Glutamatergic neuron (in vitro differentiated cells): ENCODE measurements around the gene GRM4. TPM values are rescaled to one million over a fixed set of nuclear protein-coding genes. Genes with fewer than 3 reads are reported as not detected.

Experiments used
- DNase-seq: peaks from one replicate; pipeline ENCODE4 v3.0.0; 2022
- H3K27ac Mint-ChIP-seq: one replicate; pipeline ENCODE4 v1.8.0; 2020; ENCODE audit warnings: mild to moderate bottlenecking, mixed read lengths, inconsistent platforms; ENCODE audit not compliant: unreplicated experiment
- H3K27me3 Mint-ChIP-seq: one replicate; pipeline ENCODE4 v1.8.0; 2020; ENCODE audit warnings: mild to moderate bottlenecking, moderate library complexity, mixed read lengths, inconsistent platforms; ENCODE audit not compliant: unreplicated experiment
- H3K36me3 Mint-ChIP-seq: one replicate; pipeline ENCODE4 v1.8.0; 2020; ENCODE audit warnings: mild to moderate bottlenecking, mixed read lengths, inconsistent platforms; ENCODE audit not compliant: unreplicated experiment
- H3K4me1 Mint-ChIP-seq: one replicate; pipeline ENCODE4 v1.8.0; 2020; ENCODE audit warnings: mild to moderate bottlenecking, low read depth, mixed read lengths, inconsistent platforms; ENCODE audit not compliant: unreplicated experiment
- H3K4me3 Mint-ChIP-seq: one replicate; pipeline ENCODE4 v1.8.0; 2020; ENCODE audit warnings: mild to moderate bottlenecking, mixed read lengths, inconsistent platforms; ENCODE audit not compliant: unreplicated experiment
- H3K9me3 Mint-ChIP-seq: one replicate; pipeline ENCODE4 v1.8.0; 2020; ENCODE audit warnings: mild to moderate bottlenecking, moderate library complexity, mixed read lengths, inconsistent platforms; ENCODE audit not compliant: unreplicated experiment
- total RNA-seq: library from RNA; stranded (reverse); fragmentation: NEBNext Ultra II Directional; extraction: Animal tissue kit (Norgen Biotek cat#: 25700); gene quantifications from one replicate; pipeline ENCODE4 v1.2.1, GENCODE V29; 2021; ENCODE audit not compliant: unreplicated experiment
- TF ChIP-seq, protein P1 (sequence below): fragments of 200-600 bp; sonication (generic); IDR thresholded peaks from one replicate; pipeline ENCODE4 v1.5.0; 2021; ENCODE audit not compliant: partially characterized antibody, unreplicated experiment

Gene GRM4
- total RNA-seq, 1 donor from 2014 or later, result 119 TPM

- no peak for DNase-seq
- Mint-ChIP-seq H3K36me3 (peaks cover 6% of the 10 kb centered on the region), H3K27ac (no peak overlapping the region), H3K4me1 (peaks cover 15% of the 10 kb centered on the region), H3K9me3 (peaks cover 3% of the 10 kb centered on the region), H3K27me3 (peaks cover 7% of the 10 kb centered on the region), H3K4me3 (no peak overlapping the region)
- TF ChIP-seq, protein P1, sequence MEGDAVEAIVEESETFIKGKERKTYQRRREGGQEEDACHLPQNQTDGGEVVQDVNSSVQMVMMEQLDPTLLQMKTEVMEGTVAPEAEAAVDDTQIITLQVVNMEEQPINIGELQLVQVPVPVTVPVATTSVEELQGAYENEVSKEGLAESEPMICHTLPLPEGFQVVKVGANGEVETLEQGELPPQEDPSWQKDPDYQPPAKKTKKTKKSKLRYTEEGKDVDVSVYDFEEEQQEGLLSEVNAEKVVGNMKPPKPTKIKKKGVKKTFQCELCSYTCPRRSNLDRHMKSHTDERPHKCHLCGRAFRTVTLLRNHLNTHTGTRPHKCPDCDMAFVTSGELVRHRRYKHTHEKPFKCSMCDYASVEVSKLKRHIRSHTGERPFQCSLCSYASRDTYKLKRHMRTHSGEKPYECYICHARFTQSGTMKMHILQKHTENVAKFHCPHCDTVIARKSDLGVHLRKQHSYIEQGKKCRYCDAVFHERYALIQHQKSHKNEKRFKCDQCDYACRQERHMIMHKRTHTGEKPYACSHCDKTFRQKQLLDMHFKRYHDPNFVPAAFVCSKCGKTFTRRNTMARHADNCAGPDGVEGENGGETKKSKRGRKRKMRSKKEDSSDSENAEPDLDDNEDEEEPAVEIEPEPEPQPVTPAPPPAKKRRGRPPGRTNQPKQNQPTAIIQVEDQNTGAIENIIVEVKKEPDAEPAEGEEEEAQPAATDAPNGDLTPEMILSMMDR, result no peak
These were observed 116.2 kb downstream of the GRM4 start for GRCh38 chr6:34029489-34030280.

DNA sequence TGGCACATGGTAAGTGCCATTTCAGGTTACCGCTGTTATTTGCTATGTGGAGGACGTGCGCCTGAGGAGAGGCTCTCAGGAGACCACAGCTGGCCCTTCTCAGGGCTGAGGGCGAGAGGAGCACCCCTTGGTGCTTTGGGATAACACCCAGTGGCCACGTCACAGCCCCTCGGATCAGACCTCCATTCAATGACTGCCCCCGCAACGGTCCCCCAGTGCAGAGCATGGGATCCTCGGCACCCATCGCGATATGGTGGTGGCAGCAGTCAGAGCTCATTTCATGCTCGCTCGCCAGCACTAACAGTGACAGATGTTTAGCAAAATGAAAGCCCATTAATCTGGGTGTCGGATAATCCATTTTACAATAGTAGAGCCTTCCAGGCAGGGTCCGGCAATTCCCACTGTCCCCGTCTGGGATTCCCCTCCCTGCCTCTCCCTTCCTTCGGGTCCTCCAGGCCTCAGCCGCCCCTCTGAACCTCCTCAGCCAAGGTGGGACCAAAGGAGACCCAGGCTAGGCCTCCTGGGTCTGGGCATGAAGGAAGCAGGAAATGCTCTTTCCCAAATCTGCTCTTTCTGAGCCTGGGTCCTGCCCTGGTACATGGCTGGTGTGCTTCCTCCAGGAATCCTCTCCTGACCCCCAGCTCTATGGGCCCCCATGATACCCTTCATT is 117.1 kb downstream of the GRM4 start:
- no peak for DNase-seq
- Mint-ChIP-seq H3K27ac (no peak overlapping the region), H3K4me1 (peaks cover 11% of the 10 kb centered on the region), H3K36me3 (peaks cover 14% of the 10 kb centered on the region), H3K27me3 (peaks cover 9% of the 10 kb centered on the region), H3K4me3 (no peak overlapping the region), H3K9me3 (peaks cover 3% of the 10 kb centered on the region)
- TF ChIP-seq, protein P1, result no peak

DNA sequence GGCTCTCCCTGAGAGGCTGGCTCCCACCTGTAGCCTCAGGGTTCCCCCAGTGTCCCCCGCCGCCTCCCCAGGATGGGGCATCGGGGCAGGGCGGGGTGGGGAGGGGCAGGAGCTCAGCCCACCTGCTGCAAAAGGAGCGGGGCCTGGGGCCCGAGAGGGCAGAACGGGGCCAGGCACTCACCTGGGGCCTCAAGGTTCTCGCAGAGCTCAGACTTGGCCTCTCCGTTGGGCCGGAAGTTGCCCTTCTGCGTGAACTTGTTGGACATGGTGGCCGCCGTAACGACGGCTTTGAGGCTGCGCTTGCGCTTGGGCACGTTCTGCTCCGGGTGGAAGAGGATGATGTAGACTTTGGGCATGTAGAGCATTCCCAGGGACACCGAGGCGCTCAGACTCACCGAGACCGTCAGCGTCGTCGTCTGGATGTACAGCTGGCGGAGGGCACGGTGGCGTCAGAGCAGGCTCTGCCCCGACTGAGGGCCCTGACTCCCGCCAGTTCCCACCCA is 117.9 kb downstream of the GRM4 start:
- peaks cover 14% of the 10 kb centered on the region for H3K36me3 Mint-ChIP-seq
- no peak overlapping the region for H3K4me3 Mint-ChIP-seq
- DNase-seq, result no peak
- peaks cover 9% of the 10 kb centered on the region for H3K4me1 Mint-ChIP-seq
- H3K27ac Mint-ChIP-seq, result no peak overlapping the region
- TF ChIP-seq, protein P1, result peak; percentile 58
- H3K27me3 Mint-ChIP-seq, result peaks cover 9% of the 10 kb centered on the region
- H3K9me3 Mint-ChIP-seq, result peaks cover 5% of the 10 kb centered on the region

GRCh38 chr6:34027445-34027936 is 118.4 kb downstream of the GRM4 start:
- H3K4me1 Mint-ChIP-seq, result peaks cover 9% of the 10 kb centered on the region
- H3K27me3 Mint-ChIP-seq, result peaks cover 9% of the 10 kb centered on the region
- H3K4me3 Mint-ChIP-seq, result no peak overlapping the region
- H3K27ac Mint-ChIP-seq, result no peak overlapping the region
- H3K36me3 Mint-ChIP-seq, result peaks cover 14% of the 10 kb centered on the region
- TF ChIP-seq, protein P1, result peak; percentile 91
- DNase-seq, result peak; percentile 80
- peaks cover 5% of the 10 kb centered on the region for H3K9me3 Mint-ChIP-seq
